Stimulated activated CD4-positive, alpha-beta T cell treated with anti-CD3 and anti-CD28 coated beads, Interleukin-15, amount 100 ng/mL, for 1 hour (primary cell): ENCODE measurements around the gene MSANTD7.

Source experiments
- DNase-seq, 2 donors: peaks; one replicate each; pipeline ENCODE4 v3.0.0-alpha.2; 2020; ENCODE audit warnings: low read depth in 1 of 2, low spot score in 1 of 2

MSANTD7 gene

GRCh38 chr10:14879928-14880193 is 41.8 kb downstream of the MSANTD7 start:
- DNase-seq: no peak

DNA sequence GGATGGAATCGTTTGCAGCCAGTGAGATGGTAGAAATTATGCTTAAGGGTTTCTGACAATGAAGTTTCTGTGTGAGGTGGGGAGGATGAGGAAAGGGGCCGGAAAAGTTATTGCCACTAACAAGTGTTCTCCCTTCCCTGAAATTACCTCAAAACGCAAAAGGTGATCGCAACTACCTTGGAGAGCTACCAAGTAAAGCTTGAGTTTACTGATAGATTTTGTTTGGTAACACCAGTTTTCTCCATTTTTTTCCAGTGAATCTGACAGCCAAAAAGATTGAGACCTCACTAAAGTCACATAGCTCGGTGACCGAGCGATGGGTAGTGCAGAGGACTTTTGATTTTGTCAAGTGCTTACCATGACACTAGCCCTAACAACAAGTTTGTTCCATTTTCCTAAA is 42.1 kb downstream of the MSANTD7 start:
- DNase-seq: no peak

DNA sequence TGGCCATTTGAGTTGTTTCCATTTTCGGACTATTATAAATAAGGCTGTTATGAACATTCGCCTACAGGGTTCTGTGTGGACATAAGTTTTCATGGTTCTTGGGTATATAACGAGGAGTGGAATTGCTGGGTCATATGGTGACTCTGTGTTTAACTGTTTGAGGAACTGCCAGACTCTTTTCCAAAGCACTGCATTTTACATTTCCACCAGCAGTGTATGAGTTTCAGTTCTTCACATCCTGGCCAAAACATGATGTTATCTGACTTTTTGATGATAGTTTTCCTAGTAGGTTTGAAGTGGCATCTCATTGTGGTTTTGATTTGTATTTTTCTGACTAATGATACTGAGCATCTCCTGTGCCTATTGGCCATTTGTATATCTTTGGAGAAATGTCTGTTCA is 46.0 kb downstream of the MSANTD7 start:
- no peak for DNase-seq
